Breast epithelium (tissue), 4 donors: ENCODE measurements around the gene HRH2. TPM values are rescaled to one million over a fixed set of nuclear protein-coding genes. Genes with fewer than 3 reads are reported as not detected.
A peak's percentile ranks its signal among the peaks of the same experiment; 100 is the strongest.

Source experiments
- DNase-seq, 2 donors: peaks; one replicate each; pipeline ENCODE4 v3.0.0-alpha.2; 2019; ENCODE audit warnings: low spot score in 2 of 2
- H3K27ac ChIP-seq, 2 donors: fragments of 200-600 bp; sonication (generic) in 1 of 2; one replicate each; pipeline ENCODE4 v1.5.1; 2016 to 2019; ENCODE audit warnings: mild to moderate bottlenecking in 1 of 2
- H3K27me3 ChIP-seq, 2 donors: fragments of 200-600 bp; sonication (generic) in 1 of 2; one replicate each; pipeline versions ENCODE4 v1.5.1 to v1.6.0; 2017 to 2019; ENCODE audit warnings: control low read depth in 1 of 2, mild to moderate bottlenecking in 1 of 2
- H3K36me3 ChIP-seq: fragments of 200-600 bp; one replicate; pipeline ENCODE4 v1.5.1; 2019
- H3K4me1 ChIP-seq, 2 donors: fragments of 200-600 bp; sonication (generic); one replicate each; pipeline ENCODE4 v1.5.1; 2016 to 2019; ENCODE audit warnings: control low read depth in 1 of 2
- H3K4me3 ChIP-seq, 3 donors: fragments of 200-600 bp; sonication (generic); 1 replicate in 2 of 3; 2 replicates in 1 of 3; pipeline ENCODE4 v1.5.1; 2016 to 2019; ENCODE audit warnings: mild to moderate bottlenecking in 3 of 3, moderate library complexity in 2 of 3
- H3K9me3 ChIP-seq, 2 donors: fragments of 200-600 bp; sonication (generic) in 1 of 2; one replicate each; pipeline ENCODE4 v1.5.1; 2016 to 2019; ENCODE audit warnings: control low read depth in 1 of 2
- POLR2A ChIP-seq: fragments of 450-650 bp; IDR thresholded peaks from one replicate; pipeline ENCODE4 v1.6.1; 2016; ENCODE audit warnings: antibody characterized with exemption, mild to moderate bottlenecking, moderate library complexity
- POLR2AphosphoS5 ChIP-seq, 3 donors: sonication (generic); formaldehyde crosslinking; IDR thresholded peaks; one replicate each; pipeline ENCODE4 v1.6.1; 2017; ENCODE audit warnings: antibody characterized with exemption in 3 of 3
- intact Hi-C: fragments of 100-400 bp; cut with DNase I; formaldehyde crosslinking; loops from one replicate; pipeline ENCODE4 v1.15.1; 2023; ENCODE audit warnings: low total_unique reads
- total RNA-seq, 3 donors: library from RNA; depleted of rRNA; stranded (reverse); fragments of >200 nt; gene quantifications; one replicate each; pipeline ENCODE4 v1.1.0, GENCODE V29; 2016
- TF ChIP-seq, protein P1 (sequence below), 3 donors: fragments of 450-650 bp; IDR thresholded peaks; one replicate each; pipeline ENCODE4 v1.5.1; 2016 to 2017; ENCODE audit warnings: antibody characterized with exemption in 3 of 3, mild to moderate bottlenecking in 3 of 3, moderate library complexity in 3 of 3

Gene HRH2
- total RNA-seq, 3 donors from 2014 or later = 0.73 to 5.0 (median 2.0) TPM

DNA sequence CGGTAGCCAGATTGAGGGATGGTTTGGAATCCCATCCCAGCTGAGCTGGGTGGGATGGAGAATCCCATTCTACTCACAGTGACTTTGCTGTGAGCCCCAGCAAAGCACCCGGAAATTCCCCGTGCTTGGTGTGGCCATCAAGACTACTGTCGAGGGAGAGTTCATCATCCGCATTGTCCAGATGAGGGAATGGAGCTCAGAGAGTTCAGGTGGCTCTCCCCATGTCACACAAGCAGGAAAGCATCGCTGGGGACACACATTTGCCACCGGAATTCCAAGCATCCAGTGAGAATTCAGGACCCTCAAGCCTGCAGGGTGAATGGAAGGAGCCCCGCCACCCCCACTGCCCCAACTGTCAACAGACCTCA, 54.4 kb downstream of the HRH2 start:
- Histone ChIP-seq H3K4me1 (no peaks in the 10 kb centered on the region), H3K27ac (no peak overlapping the region), H3K9me3 (peaks cover 11 to 27% of the 10 kb centered on the region in 2 donors), H3K4me3 (no peak overlapping the region), H3K27me3 (no peaks in the 10 kb centered on the region), H3K36me3 (no peaks in the 10 kb centered on the region)
- peak in 1 of 2 donors; percentile 34 for DNase-seq
- TF ChIP-seq POLR2A (no peak), POLR2AphosphoS5 (IDR thresholded peaks at IDR 0.05) (no peak)
- TF ChIP-seq, protein P1, sequence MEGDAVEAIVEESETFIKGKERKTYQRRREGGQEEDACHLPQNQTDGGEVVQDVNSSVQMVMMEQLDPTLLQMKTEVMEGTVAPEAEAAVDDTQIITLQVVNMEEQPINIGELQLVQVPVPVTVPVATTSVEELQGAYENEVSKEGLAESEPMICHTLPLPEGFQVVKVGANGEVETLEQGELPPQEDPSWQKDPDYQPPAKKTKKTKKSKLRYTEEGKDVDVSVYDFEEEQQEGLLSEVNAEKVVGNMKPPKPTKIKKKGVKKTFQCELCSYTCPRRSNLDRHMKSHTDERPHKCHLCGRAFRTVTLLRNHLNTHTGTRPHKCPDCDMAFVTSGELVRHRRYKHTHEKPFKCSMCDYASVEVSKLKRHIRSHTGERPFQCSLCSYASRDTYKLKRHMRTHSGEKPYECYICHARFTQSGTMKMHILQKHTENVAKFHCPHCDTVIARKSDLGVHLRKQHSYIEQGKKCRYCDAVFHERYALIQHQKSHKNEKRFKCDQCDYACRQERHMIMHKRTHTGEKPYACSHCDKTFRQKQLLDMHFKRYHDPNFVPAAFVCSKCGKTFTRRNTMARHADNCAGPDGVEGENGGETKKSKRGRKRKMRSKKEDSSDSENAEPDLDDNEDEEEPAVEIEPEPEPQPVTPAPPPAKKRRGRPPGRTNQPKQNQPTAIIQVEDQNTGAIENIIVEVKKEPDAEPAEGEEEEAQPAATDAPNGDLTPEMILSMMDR (IDR thresholded peaks at IDR 0.05) = no peak
- intact Hi-C loops = no loop called here

DNA sequence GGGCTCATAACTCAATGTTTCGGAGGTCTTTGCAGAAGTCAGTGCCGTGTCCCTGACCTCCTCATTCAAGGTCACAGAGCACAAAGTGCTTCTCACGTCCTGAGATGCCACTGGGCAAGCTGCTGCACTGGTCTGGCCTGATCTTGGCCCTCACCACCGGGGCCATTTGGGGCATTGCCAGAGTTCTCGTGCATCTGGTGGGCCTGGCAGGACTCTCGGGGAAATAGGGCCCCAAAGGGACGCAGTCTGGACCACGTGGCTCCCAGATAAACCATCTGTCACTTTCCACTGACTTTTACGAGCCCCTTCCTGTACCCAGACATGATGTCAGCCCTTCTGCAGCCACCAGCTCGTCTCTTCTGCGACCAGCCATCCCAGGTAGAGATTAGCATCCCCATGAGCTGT, 54.8 kb downstream of the HRH2 start:
- no peak overlapping the region for H3K4me3 ChIP-seq
- no peak for TF ChIP-seq POLR2A
- TF ChIP-seq POLR2AphosphoS5 (IDR thresholded peaks at IDR 0.05) = no peak
- TF ChIP-seq, protein P1 (IDR thresholded peaks at IDR 0.05) = no peak
- no peak for DNase-seq
- no peaks in the 10 kb centered on the region for H3K4me1 ChIP-seq
- peaks cover 11 to 31% of the 10 kb centered on the region in 2 donors for H3K9me3 ChIP-seq
- H3K27me3 ChIP-seq = no peaks in the 10 kb centered on the region
- intact Hi-C loops = no loop called here
- H3K36me3 ChIP-seq = no peaks in the 10 kb centered on the region
- no peak overlapping the region for H3K27ac ChIP-seq

DNA sequence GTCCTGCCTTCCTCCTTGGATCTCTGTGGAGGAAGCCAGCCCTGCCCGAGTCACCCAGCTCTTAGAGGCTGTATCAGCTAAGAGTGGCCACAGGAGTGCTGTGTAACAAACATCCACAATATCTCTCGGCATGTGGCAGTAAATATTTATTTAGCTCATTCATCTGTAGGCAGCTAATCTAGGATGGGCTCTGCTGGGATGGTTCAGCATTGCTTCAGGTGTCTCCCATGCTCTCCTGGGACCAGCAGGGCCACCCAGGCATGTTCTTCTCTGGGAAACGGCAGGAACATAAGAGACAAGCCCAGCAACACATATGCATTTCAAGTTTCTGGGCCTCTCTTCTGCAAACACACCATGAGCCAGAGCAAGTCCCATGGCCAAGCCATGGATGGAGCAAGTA, 56.1 kb downstream of the HRH2 start:
- Histone ChIP-seq H3K36me3 (no peaks in the 10 kb centered on the region), H3K4me1 (no peaks in the 10 kb centered on the region), H3K9me3 (peaks cover 11 to 31% of the 10 kb centered on the region in 2 donors), H3K27ac (no peak overlapping the region), H3K27me3 (no peaks in the 10 kb centered on the region), H3K4me3 (no peak overlapping the region)
- intact Hi-C loops = no loop called here
- peak in 1 of 2 donors; percentile 6 for DNase-seq
- TF ChIP-seq, protein P1 (IDR thresholded peaks at IDR 0.05) = no peak
- no peak for TF ChIP-seq POLR2A
- TF ChIP-seq POLR2AphosphoS5 (IDR thresholded peaks at IDR 0.05) = no peak

DNA sequence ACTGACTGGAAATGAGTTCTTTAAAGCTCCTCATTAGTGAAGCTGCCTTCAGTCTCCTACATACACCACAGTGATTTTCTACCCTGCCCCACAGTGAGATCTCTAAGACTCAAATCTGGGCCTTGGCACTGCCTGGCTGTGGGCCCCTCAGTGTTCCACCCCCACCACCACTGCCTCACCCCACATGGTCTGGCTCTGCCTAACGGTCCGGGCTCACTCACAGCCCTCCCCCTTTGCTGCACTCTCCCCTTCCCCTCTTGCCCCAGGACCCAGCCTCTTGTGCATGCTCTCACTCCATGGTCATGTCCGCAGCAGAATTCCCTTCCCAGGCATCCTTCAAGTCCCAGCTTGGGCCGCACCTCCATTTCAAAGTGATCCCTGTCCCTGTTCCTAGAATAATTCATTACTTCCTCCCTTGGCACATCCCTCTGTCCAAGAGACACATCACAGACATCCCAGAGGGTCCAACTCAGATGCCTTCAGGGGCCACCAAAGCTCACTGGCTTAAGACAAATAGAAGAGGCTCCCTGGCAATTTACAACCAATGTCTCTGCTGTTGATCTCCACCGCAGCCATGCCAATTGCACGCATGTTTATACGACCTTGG, 56.7 kb downstream of the HRH2 start:
- H3K4me3 ChIP-seq = no peak overlapping the region
- intact Hi-C loops = no loop called here
- DNase-seq = peak in 1 of 2 donors; percentile 20
- TF ChIP-seq POLR2AphosphoS5 (IDR thresholded peaks at IDR 0.05) (no peak), POLR2A (no peak)
- TF ChIP-seq, protein P1 (IDR thresholded peaks at IDR 0.05) = no peak
- peaks cover 0 to 3% of the 10 kb centered on the region in 2 donors for H3K27me3 ChIP-seq
- H3K4me1 ChIP-seq = no peaks in the 10 kb centered on the region
- H3K36me3 ChIP-seq = no peaks in the 10 kb centered on the region
- no peak overlapping the region for H3K27ac ChIP-seq
- H3K9me3 ChIP-seq = peaks cover 11 to 31% of the 10 kb centered on the region in 2 donors

DNA sequence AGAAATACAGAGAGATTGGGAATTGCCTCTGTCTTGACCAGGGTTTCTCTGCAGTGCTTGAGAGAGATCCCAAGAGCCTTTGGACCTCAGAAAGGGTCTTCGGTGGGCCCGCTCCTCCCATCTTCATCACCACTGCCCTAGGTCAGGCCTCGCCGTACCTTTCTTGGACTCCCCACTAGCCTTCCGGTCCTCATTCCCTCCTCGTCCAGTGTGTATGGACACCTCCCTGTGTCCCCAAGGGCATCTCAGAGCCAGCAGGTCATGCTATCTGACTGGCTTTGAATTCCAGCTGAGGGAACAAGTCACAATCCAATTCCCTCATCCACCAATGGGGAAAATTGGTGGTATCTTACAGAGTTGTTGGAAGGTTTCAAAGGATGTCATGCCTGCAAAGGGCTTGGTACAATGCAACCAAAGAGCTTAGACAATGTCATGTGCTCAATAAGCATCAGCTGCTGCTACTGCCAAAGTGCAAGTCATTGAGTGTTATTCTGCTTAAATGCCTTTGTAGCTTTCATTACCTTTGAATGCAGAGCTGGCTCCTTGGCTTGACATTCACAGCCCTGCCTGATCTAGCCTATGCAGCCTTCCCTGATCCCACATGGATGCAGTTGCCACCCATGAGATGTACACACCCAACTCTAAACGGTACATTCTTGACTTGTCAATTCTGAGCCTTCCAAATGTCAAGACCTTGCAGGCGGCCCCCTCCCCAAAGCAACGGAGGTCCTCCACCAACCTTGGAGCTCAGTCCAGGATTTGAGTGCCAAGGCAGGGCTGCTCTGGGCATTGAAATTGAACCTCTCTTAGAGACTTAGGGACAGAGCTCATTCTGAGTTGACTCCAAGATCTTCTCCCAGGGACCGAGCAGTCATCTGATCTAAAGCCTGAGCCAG, 58.0 kb downstream of the HRH2 start:
- DNase-seq = peak in 1 of 2 donors; percentile 15
- H3K27ac ChIP-seq = no peak overlapping the region
- no peak overlapping the region for H3K4me3 ChIP-seq
- peaks cover 11 to 31% of the 10 kb centered on the region in 2 donors for H3K9me3 ChIP-seq
- no peaks in the 10 kb centered on the region for H3K4me1 ChIP-seq
- no peaks in the 10 kb centered on the region for H3K36me3 ChIP-seq
- TF ChIP-seq POLR2A (no peak), POLR2AphosphoS5 (IDR thresholded peaks at IDR 0.05) (no peak)
- TF ChIP-seq, protein P1 (IDR thresholded peaks at IDR 0.05) = no peak
- H3K27me3 ChIP-seq = peaks cover 0 to 3% of the 10 kb centered on the region in 2 donors
- intact Hi-C loops = no loop called here
